GM21529 (cell line): ENCODE data around the gene ALPL.

ENCODE experiments used
- ATAC-seq: cut with Tn5 transposase; IDR thresholded peaks from one replicate; pipeline ENCODE4 v1.9.1; 2021; ENCODE audit not compliant: unreplicated experiment

ALPL gene

DNA sequence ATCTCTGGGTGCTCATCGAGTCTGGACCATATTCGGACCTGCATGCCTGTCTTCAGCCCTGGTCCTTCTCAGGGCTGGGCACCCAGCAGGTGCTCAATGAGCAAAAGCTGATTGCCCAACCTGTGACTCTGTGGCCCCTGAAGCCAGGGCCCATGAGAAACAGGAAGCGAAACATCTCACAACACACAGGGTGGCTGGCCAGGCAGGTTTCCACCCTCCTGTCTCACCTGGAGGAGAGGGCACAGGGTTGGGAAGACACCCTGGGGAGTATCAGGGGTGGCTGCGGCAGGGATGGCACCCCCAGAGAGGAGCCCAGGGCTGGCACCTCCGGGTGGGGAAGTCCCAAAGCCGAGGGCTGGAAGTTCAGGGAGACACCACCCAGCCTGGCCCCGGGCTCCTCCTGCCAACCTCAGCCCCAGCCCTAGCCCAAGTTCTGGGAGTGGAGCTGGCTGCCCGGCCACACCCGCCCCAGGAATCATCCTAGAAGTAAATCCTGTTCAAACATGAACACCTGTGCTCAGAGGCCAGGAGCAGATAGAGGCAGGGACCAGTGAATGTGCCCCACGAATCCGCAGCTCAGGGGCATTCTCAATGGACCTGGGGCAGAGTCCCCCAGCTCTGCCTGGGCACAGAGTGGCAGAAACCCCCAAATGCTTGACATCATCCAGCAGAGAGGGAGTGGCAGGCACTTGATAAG is 105.3 kb downstream of the ALPL start:
- no peak for ATAC-seq

DNA sequence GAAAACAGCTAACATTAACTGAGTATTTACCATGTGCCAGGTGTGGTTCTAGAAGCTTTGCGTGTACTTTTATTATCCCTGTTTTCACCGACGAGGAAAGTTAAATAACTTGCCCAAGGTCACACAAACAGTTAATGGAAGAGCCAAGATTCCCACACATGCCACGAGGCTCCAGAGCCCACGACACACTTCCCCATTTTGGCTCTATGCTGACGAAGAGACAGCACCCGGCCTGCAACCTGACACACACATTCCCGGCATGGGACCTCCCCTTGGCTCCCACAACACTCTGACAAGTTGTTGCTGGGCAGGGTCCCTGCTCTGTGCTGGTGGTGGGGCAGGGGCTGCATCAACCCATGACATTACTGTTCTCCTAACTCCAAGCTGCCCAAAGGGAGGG is 107.1 kb downstream of the ALPL start:
- no peak for ATAC-seq

DNA sequence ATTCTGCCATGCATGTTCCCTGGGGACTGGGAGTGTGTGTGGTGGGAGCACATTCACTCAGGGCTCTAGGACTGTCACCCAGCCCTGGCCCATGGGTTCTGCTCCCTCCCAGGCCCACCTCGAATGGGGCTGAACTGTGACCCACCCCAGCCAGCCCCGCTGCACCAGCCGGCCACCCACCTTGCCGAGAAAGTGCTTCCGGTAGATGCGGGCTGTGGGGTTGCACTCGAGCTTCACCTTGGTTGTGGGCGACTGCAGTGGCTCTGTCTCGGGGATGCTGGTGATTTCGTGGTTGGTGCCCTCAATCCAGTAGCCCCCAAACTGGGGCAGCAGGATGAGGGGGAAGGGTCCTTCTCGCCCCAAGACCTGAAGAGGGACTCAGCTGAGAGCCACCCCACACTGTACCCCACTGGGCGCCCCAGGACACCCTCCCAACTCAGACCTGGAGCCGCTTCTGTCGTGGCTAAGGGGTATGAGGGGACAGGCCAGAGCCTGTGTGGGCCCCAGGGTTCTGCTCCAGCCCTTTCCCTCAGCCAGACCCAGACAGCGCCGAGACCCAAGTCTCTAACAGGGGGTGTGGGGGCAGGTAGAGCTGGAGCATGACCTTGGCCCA is 108.0 kb downstream of the ALPL start:
- no peak for ATAC-seq

DNA sequence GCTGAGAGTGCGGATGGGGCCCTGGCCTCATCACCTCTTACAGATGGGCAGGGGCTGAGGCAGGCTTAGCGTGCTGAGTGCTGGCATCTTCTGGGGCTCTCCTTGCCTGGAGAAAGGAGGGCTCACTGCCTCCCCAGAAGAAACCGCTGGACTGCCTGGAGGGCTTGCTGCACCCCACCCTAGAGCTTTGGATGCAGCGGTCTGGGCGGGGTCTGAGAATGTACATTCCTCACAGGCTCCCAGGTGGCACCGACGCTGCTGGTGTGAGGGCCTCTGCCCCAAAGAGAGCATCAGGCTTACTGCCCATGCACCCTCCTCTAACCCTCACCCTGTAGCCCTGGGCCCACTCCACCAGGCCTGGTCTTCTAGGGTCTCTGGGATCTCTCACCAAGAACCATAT is 108.8 kb downstream of the ALPL start:
- no peak for ATAC-seq

DNA sequence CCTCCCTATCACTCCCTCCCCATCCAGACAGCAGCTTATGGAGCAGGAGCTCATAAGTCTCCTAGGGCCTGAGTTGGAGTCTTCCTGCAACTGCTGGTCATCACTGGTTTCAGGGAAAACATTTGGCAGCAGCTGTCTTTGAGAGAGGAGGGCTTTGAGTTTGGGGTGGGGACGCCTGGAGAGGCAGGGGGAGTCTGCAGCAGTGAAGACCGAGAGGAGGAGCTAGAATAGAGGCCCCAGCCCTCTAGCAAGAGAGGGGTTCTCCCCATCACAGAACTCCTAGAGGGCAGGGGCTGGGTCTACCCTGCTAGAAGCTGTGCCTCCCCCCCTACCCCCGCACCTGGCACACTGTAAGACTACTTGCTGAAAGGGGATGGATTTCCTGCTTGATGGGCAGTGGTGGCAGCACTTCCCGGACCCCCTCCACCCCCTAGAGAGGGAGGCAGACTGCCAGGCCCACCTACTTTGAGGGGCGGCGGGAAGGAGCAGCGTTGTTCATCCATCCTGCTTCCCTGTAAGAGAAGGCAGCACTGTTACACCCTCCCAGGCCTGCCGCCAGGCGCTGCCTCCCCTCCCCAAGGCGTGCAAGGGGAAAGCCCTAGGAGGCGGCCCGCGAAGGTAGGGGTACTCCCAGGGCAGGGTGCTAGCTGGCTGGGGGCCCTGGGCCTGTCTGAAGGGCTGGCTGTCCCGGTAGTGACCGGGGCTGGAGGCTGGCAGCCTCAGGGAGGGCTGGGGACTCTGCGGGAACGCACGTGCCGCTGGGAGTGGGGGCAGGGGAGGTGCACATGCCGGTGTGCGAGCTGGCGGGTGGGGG is 109.5 kb downstream of the ALPL start:
- ATAC-seq: no peak

DNA sequence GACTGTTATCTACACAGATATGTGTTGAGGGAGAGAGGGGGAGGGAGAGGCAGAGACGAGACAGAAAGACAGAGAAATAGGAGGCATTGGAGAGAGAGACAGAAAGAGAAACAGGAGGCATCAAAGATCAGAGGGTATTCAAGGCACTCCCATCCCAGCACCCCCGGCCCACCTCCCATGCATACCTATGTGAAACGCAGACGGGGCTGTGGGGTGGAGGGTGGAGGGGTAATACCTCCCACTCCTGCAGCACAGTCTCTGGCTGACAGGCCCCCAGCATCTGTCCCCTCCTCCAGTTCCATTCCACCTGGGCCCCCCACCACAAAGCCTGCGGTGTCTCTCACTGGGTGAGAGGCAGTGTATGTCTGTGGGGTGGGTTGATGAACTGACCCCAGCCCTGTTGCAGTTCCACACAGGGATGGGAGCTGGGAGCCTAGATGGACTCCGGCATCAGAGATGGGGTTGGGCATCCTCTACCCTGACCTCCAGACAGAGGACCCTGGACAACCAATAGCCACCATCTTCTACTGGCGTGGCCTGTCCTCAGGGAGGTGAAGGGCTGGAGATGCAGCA is 110.2 kb downstream of the ALPL start:
- ATAC-seq: no peak

DNA sequence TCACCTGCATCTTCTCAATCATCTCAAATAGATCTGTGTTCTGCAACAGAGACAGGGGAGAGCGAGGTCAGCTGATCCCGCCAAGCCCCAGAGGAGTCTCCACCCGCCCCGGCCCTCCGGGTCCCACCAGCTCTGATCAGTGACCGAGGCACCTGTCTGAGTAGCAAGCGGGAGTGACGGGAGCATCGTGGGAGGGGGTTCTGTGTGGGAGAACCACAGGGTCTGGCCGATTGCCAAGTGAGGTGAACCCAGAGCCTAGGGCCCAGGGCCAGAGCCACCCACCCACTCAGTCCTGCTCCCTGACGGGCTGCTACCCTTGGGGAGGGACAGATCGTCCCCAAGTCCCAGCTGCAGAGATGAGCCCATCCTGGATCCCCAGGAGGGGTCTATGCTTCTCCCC is 110.8 kb downstream of the ALPL start:
- no peak for ATAC-seq

DNA sequence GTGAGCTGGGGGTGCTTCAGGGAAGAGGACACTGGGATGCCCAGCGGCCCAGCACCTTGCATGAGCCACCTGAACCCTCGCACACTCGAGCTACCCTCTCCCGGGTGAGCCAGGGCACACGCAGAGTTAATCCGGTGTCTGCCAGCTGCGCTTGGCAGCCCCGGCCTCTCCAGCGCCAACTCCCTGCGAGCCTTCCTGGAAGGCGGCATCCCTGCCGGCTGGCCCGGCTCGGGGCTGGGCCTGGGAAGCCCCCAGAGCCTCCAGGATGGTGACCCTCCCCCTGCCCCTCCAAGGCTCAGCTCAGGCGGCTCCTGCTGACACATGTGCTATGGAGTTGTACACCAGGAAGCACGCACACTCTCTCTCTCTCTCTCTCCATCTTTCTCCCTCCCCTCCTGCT is 111.3 kb downstream of the ALPL start:
- ATAC-seq: no peak

DNA sequence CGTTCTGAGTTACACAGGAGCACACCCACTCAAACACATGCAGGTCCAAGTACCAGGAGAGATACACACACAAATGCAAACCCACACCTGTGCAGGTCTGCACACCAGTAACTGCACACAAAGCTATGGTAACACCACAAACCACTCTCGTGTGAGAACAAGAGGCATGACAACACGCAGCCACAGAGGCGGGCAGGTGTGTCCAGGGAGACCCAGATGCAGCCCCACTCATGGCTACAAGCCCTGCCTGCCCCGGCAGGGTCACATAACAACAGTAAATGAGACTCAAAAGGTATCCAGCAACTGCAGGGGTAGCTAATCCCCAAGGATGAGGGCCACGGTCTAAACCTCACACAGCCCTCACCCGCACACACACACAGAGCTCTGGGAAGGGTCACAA is 111.8 kb downstream of the ALPL start:
- no peak for ATAC-seq

DNA sequence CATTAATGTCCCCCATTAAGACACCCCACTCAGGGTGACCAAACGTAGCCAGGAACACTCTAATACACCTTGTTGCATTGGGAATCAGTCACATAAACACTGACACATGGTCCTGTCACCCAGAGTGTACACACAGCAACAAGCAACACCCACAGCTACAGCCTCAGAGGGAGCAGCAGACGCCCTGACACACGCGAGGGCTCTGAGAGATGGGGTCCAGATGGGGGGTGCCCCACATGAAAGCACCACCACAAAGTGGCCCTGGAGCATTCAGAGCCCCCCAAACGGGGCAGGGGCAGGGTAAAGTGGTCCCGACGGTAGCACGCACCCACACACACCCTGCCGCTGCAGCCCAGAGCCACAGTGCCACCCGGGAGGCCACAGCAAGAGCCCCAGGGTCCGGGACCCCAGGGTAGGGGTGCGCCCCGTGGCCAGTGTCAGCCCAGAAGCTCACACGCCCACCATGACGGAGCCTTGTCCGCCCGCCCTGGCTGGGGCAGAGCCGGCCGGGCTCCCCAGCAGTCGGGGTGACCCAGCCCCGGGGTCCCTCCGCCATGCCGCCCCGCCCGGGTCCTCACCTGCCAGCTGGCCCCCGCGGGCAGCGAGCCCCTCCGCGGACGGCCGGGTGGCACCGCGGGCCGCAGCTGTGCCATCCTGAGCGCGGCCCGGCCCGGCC is 112.7 kb downstream of the ALPL start:
- no peak for ATAC-seq

DNA sequence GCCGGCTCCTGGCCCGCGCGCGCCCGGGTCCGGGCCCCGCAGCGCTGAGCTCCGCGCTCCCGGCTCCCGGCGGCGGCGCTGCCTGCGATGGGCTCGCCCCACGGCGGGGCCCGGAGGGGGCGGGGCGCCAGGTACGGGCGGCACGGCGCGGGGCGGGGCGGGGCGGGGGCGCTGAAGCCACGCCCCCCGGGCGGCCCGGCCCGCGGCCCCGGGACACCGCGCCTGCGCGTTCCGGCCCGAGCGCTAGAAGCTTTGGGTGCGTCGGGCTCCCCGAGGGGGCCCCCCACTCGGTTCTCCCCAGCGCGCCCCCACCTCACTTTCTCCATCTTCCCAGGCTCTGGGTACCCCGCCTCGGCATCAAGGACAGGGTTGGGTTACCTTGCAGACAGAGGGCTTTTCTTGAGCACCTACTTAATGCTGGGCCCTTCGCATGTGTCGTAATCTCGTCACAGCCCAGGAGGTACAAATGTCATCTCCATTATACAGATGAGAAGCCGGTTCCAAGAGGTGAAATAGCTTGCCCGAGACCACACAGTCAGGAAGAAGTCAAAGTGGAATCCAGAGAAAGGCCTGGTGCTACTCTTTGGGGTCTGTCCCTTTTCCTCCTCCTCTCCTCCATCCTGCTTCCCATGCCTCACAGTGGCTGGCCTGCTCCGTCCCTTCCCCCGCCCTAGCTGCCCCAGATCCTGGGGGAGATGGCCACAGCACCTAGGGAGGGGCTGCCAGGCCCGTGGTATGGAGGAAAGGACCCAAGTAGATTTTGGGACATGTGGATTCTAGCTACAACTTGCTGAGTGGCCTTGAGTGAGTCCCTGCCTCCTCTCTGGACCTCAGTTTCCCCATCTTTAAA is 113.5 kb downstream of the ALPL start:
- ATAC-seq: no peak

DNA sequence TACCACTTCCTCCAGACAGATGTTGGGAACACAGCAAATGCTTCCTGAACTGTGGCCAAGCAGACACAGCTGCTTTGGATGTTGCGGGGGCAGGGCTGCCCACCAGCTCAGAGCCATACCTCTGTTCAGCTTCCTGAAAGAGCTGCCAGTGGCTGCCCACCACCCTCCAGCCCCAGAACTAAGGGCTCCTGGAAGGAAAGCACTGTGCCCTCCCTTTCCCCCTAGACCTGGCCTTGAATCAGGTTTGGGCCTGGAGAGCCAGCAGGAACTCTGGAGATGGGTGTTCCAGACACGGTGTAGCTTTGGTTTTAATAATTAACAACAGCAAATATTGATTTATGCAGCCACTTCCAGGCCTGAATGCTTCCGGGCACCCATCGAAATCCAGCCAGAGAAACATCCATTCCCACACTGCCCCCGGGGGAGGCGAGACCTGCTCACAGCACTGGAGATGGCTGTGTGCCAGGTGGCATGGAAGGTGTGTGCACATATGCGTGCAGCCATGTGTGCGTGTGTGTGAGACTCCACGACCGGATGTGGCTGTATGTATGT is 114.3 kb downstream of the ALPL start:
- no peak for ATAC-seq

DNA sequence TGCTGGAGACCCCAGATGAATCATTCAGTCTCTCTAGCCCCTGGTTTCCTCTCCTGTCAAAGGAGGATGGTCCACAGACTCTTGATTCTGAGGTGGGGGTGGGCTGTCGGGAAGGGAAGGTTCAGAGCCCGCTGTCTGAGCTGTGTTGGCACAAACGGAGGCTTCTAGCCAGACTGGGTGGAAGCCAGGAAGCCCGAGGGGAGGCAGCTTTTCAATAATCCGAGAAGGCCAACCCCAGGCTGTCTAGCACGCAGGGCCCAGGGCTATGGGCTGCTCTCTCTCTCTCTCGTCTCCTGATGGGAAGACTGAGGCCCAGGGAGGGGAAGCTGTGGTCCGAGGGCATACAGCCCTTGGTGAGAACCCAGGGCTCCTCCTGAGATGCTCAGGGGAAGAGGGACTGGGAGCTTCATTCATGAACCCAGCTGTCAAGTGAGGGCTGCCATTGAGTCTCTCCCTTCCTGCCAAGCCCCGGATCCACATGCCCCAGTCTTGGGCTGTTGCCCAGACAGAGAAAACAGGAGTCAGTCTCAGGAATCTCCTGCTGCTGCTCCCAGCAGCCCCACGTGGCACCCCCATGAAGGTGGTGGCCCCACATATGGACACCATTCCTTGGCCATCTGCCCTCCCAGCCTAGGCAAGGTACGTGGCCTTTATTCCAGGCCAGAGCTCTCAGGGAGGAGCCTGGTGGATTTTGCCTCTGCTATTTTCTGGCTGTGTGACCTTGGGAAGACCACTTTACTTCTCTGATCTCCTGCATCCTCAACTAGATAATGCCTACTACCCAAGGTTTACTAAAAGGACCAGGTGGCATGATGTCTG is 115.6 kb downstream of the ALPL start:
- ATAC-seq: no peak

DNA sequence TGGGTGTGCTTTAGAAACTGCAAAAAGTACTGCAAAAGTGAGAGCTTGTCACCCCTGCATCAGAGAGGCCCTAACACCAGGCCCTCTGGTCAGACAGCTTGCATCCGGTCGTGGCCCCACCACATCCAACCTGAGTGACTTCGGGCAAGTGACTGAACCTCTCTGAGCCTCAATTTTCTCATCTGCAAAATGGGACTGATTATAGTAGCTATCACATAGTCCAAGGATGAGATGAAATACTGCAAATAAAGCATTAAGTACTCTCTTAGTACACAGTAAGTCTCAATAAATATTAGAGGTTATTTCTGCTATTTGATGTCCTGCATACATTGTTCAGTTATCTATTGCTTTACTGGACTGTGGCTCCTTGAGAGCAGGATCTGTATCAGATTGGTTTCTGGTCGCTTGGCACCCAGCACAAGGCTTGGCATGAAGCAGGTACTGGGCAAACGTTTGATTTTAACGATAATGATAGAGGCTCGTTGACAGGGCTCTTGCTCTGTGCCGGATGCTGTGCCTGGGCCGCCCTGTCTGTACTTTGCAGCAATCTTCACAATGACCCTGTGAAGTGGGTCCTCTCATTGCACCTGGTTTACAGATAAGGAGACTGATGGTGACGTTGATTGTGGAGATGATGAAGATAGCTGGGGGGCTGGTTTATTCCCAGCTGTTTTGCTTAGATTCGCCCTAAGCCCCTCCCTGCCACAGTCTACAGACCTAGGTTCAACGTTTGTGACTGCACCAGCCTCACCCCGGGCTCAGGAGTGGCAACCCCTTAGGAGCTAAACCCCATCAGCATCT is 116.4 kb downstream of the ALPL start:
- no peak for ATAC-seq

DNA sequence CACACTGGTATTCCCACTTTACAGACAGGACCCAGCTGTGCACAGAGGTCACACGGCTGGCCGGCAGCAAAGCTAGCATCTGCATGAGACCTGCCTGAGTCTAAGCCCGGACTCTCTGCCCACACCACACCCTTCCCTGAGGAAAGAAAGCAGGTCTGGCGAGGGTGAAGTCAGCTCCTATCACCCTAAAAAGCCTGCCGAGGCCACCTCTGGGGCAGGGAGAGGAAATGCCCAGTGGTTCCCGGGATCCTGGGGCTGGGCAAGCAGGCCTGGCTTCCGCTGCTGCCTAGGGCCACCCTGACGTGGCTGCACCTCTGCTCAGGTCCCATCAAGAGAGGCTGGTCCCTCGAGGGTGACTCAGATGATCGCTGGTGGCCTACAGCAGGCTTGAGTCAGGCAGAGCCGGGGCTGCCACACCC is 117.7 kb downstream of the ALPL start:
- ATAC-seq: no peak
